ENCODE measurements around the gene GRM5. TPM values are rescaled to one million over a fixed set of nuclear protein-coding genes. Genes with fewer than 3 reads are reported as not detected.

GRM5 gene
- total RNA-seq, 3 donors from 2014 or later, result 0.33 TPM; not detected in 2

DNA sequence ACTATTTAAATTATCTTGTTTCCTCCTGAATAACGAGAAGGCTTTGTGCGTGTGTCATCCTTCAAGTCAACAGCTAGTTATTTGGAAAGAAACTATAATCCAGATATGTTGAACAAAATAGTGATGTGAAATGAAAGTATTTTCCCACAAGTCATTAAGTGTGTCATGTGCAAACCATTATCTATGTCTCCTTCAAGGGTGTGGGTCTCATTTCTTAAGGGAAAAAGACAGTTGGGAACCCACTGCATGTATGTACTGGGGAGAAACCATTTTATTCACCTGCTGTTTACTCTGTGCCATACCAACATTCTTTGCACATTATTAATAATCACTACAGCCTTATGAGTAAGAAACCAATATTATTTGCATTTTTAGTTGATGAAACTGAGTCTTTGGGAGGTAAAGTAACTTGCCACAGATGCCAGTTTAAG lies 582.9 kb downstream of the GRM5 start:
- H3K36me3 ChIP-seq, result no peaks in the 10 kb centered on the region
- H3K4me3 ChIP-seq, result no peak overlapping the region
- H3K27me3 ChIP-seq, result no peaks in the 10 kb centered on the region
- DNase-seq (ENCODE audit: low spot score in 2 of 2), result no peak
- H3K27ac ChIP-seq, result no peak overlapping the region
- no peaks in the 10 kb centered on the region for H3K9me3 ChIP-seq
- TF ChIP-seq POLR2AphosphoS5 (IDR thresholded peaks at IDR 0.05) (no peak), POLR2A (IDR thresholded peaks at IDR 0.05) (no peak)
- TF ChIP-seq, protein P1, sequence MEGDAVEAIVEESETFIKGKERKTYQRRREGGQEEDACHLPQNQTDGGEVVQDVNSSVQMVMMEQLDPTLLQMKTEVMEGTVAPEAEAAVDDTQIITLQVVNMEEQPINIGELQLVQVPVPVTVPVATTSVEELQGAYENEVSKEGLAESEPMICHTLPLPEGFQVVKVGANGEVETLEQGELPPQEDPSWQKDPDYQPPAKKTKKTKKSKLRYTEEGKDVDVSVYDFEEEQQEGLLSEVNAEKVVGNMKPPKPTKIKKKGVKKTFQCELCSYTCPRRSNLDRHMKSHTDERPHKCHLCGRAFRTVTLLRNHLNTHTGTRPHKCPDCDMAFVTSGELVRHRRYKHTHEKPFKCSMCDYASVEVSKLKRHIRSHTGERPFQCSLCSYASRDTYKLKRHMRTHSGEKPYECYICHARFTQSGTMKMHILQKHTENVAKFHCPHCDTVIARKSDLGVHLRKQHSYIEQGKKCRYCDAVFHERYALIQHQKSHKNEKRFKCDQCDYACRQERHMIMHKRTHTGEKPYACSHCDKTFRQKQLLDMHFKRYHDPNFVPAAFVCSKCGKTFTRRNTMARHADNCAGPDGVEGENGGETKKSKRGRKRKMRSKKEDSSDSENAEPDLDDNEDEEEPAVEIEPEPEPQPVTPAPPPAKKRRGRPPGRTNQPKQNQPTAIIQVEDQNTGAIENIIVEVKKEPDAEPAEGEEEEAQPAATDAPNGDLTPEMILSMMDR (IDR thresholded peaks at IDR 0.05), result no peak
- no peaks in the 10 kb centered on the region for H3K4me1 ChIP-seq
- intact Hi-C loops (cut with DNase I; ENCODE audit: low total_unique reads), result no loop called here

DNA sequence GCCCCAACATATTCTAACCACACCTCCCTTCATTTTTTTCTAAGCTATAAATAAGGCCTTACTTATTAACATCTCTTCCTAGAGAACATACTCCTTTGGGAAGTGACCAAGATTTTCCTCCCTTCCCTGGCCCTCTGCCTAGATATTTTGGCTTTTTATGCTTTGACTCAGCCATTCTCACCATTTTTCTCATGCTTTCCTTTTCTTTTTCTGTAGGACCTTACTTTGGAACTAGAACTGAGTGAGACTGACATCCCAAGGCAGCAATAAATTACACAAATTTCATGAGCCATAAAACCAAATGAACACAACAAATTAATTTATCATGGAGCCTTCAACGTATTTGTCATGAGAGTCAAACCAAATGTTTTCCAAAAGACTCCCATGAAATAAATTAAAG lies 585.6 kb downstream of the GRM5 start:
- no peaks in the 10 kb centered on the region for H3K4me1 ChIP-seq
- H3K4me3 ChIP-seq, result no peak overlapping the region
- no peaks in the 10 kb centered on the region for H3K27me3 ChIP-seq
- no peaks in the 10 kb centered on the region for H3K9me3 ChIP-seq
- intact Hi-C loops (cut with DNase I; ENCODE audit: low total_unique reads), result no loop called here
- H3K36me3 ChIP-seq, result no peaks in the 10 kb centered on the region
- DNase-seq (ENCODE audit: low spot score in 2 of 2), result no peak
- H3K27ac ChIP-seq, result no peak overlapping the region
- peak in 1 of 3 donors; percentile 35 for TF ChIP-seq POLR2AphosphoS5 (IDR thresholded peaks at IDR 0.05)
- TF ChIP-seq, protein P1 (IDR thresholded peaks at IDR 0.05), result no peak

DNA sequence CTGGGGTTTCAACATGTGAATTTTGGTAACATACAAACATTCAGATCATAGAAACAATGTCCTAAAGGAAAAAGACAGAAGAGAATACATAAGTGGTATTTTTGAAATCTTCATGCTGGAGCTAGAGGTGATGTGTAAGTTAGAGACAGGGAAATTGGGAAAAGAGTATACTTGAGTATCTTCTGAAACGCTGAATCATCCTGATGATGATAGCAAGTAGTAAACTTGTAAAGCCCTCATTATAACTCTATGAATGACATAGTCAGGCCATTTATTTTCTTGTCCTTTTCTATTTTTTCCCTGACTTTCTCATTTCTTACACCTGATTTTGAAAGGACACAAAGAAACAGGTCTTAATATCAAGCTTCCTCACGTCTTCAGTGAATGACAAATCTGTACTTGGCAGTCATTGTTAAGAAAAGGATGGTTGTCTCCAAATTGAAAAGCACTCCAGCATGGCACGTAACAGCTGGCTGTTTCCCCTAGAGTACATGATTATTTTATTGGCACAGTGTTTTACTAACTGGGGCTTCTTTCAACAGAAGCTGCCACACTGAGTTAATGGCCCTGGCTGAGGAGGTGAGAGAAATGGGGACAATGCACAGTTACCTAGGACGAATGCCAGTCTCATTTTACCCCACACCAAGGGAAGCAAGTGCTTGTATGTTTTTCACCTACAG lies 587.5 kb downstream of the GRM5 start:
- Histone ChIP-seq H3K4me3 (no peak overlapping the region), H3K9me3 (no peaks in the 10 kb centered on the region), H3K27me3 (no peaks in the 10 kb centered on the region), H3K27ac (no peak overlapping the region), H3K4me1 (no peaks in the 10 kb centered on the region), H3K36me3 (no peaks in the 10 kb centered on the region)
- DNase-seq (ENCODE audit: low spot score in 2 of 2), result no peak
- intact Hi-C loops (cut with DNase I; ENCODE audit: low total_unique reads), result no loop called here
- no peak for TF ChIP-seq POLR2AphosphoS5 (IDR thresholded peaks at IDR 0.05)
- TF ChIP-seq POLR2A (IDR thresholded peaks at IDR 0.05), result no peak
- TF ChIP-seq, protein P1 (IDR thresholded peaks at IDR 0.05), result no peak

DNA sequence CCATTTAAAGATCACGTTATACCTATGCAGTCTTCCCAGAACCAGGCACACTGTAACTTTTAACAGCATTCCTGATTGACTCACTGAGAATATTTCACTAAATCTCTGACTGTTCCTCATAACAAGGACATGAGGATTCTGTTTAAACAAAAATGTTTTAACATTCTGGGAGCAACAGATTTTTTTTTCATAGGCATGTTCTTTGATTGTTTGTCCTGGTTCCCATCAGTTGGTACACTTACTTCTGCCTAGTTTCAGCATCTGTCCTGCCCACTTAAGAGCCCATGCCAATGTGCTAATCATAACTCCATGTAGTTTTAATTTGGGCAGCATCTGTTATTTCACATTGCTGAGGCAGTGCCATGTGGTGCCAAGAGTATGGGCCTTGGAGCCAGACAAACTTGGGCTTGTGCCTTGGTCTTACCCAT lies 589.8 kb downstream of the GRM5 start:
- no peak overlapping the region for H3K27ac ChIP-seq
- H3K36me3 ChIP-seq, result no peaks in the 10 kb centered on the region
- DNase-seq (ENCODE audit: low spot score in 2 of 2), result no peak
- no peaks in the 10 kb centered on the region for H3K27me3 ChIP-seq
- intact Hi-C loops (cut with DNase I; ENCODE audit: low total_unique reads), result no loop called here
- no peak for TF ChIP-seq POLR2A (IDR thresholded peaks at IDR 0.05)
- TF ChIP-seq POLR2AphosphoS5 (IDR thresholded peaks at IDR 0.05), result no peak
- TF ChIP-seq, protein P1 (IDR thresholded peaks at IDR 0.05), result no peak
- no peaks in the 10 kb centered on the region for H3K4me1 ChIP-seq
- H3K4me3 ChIP-seq, result no peak overlapping the region
- H3K9me3 ChIP-seq, result no peaks in the 10 kb centered on the region

DNA sequence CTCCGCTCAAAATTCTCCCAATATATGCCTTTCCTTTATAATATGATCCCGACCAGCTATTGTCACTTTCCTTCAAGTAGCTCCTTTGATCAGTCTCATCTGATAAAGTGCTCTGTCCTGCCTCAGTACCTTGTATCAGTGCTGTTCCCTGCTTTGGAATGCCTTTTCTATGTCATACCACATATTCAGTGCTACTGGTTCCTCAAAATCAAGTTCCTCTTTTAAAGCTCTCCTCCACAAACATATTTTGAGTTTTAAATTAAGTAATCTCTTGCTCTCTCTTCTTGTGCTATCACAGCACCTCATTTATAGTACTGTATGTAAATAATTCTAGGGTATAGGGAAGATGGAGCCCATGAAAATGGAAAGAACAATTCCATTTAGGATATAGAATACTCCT lies 591.1 kb downstream of the GRM5 start:
- intact Hi-C loops (cut with DNase I; ENCODE audit: low total_unique reads), result no loop called here
- TF ChIP-seq, protein P1 (IDR thresholded peaks at IDR 0.05), result no peak
- TF ChIP-seq POLR2A (IDR thresholded peaks at IDR 0.05) (no peak), POLR2AphosphoS5 (IDR thresholded peaks at IDR 0.05) (no peak)

More for the DNA sequence above, 591.1 kb downstream of the GRM5 start:
- no peak for DNase-seq (ENCODE audit: low spot score in 2 of 2)
- H3K36me3 ChIP-seq, result no peaks in the 10 kb centered on the region
- H3K27me3 ChIP-seq, result no peaks in the 10 kb centered on the region
- no peak overlapping the region for H3K4me3 ChIP-seq
- no peak overlapping the region for H3K27ac ChIP-seq
- H3K4me1 ChIP-seq, result no peaks in the 10 kb centered on the region
- no peaks in the 10 kb centered on the region for H3K9me3 ChIP-seq
